Measurements from ENCODE around the gene ALPL.

DNA sequence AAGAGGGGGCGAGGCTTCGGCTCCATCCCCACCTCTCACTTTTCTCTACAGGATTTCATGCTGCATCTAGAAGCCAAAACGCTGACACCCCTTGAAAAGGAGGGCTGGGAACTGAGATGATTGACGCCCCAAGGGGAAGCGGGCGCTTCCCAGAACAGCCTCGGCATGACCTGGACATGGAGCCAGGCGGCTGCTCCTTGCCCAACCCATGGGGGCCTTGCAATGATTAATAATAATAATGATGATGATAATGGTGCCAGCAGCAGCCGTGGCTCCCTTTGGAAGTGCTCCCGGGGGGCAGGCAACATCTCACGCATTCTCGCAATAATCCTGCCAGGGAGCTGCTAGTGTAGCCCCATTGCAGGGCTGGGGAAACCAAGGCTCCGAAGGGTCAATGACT lies 81.7 kb downstream of the ALPL start:
- TF ChIP-seq, protein P1, sequence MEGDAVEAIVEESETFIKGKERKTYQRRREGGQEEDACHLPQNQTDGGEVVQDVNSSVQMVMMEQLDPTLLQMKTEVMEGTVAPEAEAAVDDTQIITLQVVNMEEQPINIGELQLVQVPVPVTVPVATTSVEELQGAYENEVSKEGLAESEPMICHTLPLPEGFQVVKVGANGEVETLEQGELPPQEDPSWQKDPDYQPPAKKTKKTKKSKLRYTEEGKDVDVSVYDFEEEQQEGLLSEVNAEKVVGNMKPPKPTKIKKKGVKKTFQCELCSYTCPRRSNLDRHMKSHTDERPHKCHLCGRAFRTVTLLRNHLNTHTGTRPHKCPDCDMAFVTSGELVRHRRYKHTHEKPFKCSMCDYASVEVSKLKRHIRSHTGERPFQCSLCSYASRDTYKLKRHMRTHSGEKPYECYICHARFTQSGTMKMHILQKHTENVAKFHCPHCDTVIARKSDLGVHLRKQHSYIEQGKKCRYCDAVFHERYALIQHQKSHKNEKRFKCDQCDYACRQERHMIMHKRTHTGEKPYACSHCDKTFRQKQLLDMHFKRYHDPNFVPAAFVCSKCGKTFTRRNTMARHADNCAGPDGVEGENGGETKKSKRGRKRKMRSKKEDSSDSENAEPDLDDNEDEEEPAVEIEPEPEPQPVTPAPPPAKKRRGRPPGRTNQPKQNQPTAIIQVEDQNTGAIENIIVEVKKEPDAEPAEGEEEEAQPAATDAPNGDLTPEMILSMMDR (IDR thresholded peaks at IDR 0.05), result no peak
- TF ChIP-seq POLR2A (IDR thresholded peaks at IDR 0.05) (no peak), POLR2AphosphoS5 (IDR thresholded peaks at IDR 0.05) (no peak), EP300 (IDR thresholded peaks at IDR 0.05) (no peak)
